Activated CD4-positive, CD25-positive, alpha-beta regulatory T cell treated with anti-CD3 and anti-CD28 coated beads, Interleukin-2, amount 50 U/mL, for 24 hours (primary cell): ENCODE measurements around the gene RAB3IP.

Experiments used
- ATAC-seq, 2 donors: fragments of 150-1000 bp; cut with Tn5 transposase; one replicate each; pipeline ENCODE4 v1.10.0; 2021; ENCODE audit warnings: mild to moderate bottlenecking in 1 of 2, moderate library complexity in 1 of 2

The RAB3IP gene, protein sequence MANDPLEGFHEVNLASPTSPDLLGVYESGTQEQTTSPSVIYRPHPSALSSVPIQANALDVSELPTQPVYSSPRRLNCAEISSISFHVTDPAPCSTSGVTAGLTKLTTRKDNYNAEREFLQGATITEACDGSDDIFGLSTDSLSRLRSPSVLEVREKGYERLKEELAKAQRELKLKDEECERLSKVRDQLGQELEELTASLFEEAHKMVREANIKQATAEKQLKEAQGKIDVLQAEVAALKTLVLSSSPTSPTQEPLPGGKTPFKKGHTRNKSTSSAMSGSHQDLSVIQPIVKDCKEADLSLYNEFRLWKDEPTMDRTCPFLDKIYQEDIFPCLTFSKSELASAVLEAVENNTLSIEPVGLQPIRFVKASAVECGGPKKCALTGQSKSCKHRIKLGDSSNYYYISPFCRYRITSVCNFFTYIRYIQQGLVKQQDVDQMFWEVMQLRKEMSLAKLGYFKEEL

DNA sequence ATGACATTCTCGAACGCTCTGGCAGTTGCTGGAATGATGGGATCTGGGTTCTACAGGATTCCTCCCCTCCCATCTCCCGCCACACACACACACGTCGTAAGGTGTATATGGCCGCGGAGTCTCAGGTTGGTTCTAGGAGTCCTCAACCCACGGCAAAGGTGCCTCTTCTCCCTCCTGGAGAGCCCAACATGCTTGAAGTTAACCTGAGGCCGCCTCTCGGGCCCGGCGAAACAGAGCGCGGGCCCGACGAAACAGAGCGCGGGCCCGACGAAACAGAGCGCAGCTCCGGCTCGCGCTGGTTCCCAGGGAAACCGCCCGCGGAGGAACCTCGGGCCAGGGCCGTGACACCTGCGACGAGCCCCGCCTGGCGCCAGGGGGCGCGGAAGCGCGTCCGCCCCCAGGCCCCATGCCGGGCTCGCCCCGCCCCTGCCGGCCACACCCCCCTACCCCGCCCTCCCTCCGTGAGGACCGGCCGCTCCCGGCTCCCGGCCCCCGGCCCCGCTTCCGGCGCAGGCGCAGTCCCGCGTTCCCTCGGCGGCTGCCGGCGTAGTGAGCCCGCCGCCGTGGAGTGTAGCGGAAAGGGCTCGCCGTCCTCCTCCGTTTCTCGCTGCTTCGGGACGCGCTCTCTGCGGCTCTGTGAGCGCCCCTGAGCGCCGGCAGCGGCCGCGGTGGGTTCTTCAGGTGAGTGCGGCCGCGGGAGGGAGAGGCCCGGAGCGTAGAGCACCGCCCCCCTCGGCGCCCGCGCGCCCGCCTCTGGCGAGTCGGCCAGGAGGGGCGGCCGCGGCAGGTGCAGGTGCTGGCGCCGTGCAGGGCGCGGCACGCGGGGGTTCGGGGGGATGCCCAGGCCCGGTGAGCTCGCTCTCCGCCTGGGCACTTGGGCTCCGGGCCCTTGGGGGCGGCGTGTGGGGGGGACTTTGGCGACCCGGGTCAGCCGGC, at the start of gene RAB3IP:
Gene RAB3IP (plus strand): TSS at position 510 of the 936 bp plus-strand sequence. CDS start 16,549 bp downstream, outside the sequence.
- ATAC-seq, result peak; percentile 85

DNA sequence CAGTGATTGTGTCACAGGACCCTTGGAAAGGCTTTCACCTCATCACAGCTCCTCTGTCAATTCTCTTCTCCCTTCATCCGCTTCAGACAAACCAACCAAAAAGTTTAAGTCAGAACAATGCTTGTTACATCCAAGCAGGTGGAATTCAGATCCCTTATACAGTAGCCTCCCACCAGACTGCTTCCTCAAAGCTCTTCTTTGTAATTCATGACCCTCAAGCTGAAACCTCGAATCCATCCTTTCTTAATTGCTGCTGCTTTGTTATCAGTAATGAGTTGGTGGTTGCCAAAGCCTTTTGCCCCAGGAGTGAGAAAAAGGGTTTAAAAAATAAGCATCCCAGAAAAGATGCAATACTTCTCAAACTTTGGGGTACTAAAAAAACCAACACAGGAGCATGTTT, 49.0 kb upstream of the RAB3IP start:
- ATAC-seq, result no peak

DNA sequence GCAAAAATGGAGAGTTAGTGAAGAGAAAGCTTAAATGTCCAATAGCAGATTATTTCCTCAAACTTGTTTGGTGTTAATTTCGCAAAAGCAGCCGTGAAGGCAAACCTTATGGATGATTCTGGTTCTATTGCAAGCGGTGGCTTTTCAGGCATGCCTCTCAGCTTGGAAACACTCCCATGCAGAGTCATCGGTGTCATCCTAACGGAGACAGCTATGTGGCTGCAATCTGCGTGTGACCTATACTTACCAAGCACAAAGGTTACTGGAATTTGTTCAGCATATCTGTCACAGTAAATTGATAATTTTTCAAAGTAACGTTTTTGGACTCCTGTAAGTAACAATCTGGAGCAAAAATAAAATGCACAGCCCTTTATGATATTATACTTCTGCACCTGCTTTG, 44.5 kb upstream of the RAB3IP start:
- no peak for ATAC-seq

DNA sequence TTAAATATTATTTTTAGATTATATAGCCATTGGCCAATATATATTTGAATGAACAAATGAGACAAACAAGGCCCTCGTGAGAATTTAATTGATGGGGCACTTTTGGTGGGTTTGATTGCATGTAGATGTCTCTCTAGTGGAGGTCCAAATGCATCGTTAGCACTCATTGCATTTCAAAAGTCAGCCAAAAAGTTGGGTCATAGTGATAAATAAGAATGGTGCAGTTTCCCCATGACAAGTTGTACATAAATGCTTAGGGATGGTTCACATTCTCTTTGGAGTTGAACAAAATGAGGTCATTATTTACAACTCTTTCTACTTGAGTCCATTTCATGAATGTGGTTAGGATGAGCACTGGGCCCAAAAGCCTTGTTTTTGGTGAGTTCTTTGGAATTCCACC, 40.6 kb upstream of the RAB3IP start:
- no peak for ATAC-seq

DNA sequence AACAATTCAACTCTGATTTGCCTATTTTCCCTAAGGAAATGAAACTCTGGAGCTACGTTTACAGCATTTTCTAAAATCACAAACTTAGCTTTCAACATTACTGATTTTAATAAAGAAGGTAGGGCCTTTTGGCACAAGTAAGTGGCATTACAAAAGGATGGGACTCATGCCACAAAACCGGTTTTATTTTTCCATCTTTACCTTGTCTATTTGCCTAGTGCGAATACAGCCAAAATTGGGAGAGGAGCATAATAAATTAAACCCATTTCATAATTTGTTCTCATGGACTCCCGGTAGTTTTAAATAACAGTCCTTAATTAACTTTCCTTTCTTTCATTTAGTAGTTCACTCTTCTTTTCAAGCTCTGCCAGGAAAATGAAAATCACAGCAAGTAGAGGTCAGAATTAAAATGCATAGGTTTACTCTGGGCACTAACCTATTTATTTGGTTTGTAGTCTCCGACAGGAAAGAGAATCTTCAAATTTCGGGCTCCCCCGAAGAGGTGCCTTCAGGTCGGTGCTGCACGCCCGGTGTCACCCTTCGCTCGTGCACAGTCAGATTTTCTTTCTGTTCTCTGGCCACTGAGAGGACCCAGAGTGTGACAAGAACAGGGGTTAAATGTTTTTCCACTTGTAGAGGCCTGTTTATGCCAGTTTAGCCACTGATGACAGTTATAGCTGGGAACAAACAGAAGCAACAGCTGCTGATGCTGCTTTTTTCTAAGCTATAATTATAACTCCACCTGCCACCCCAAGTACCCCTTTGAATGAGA, 39.7 kb upstream of the RAB3IP start, which contains the start of gene BEST3:
Gene BEST3 (minus strand): TSS at position 535 of the 772 bp plus-strand sequence. CDS start 1,505 bp downstream, outside the sequence.
- ATAC-seq, result no peak

DNA sequence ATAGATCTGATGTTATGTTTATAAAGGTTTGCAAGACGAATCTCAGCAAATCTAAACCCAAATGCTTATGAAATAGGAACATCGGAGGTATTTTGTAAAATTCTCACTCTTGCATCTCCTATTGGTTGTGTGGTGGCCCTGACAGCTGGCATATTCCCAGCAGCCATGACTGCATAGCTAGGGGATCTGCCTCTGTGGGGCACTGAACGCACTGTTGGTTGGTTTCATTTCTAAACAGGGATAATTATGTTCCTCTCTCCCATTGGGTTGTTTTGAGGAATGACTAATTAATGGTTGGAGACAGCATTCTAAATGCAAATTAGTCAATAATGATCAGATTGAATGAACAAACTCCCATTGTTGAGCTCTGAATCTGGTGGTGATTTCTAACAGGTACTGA, 36.8 kb upstream of the RAB3IP start:
- ATAC-seq, result no peak

DNA sequence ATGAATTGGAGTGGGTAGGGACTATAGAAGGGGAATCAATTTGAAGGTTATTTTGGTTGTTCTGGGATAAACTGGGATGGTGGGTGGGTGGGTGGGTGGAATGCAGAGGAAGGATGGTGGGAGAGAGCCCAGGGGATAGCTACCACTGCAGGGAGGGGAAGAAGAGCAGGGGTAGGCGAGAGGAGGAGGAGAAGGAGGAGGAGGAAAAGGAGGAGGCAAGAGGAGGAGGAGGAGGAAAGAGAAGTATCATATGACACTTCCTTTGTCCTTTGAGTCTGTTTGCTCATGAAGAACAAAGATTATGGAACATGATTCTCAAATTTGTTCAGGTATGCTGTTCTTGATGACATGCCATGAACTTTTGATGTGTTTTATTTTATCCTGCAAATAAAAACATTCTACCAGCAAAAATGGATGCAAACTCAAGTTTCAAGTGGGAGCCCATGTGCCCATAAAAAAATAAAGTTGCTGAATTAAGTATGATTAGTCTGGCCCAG, 35.5 kb upstream of the RAB3IP start:
- ATAC-seq, result no peak

DNA sequence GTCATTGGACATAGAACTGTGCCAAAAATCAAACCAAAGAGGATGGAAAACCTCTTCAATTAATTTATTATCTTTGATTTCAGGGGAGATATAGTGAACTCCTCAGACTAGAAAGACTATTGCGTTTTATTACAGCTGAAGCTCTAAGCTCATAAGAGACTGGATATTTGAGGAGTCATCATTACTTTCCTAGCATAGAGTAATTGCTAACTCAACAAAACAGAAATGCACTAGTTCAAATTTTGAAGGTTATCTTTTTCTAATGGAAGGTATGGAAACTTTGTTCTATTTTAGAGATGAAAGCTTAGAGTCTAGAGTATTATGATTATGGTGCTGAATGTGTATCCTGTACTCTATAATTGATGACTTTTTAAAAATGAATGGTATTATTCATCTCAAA, 34.3 kb upstream of the RAB3IP start:
- ATAC-seq, result no peak

DNA sequence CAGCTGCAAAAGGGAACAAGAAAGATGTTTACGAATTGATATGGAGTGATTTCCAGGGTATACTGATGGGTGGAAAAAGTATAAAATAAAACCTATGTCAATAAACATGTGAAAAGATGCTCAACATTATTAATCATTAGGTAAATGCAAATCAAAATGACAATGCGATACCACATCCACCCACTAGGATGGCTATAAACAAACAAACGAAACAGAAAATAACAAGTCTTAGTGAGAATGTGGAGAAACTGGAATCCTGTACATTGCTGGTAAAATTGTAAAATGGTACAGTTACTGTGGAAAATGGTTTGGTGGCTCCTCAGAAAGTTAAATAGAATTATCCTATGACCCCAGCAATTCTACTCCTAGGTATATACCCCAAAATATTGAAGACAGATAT, 30.0 kb upstream of the RAB3IP start:
- ATAC-seq, result no peak

DNA sequence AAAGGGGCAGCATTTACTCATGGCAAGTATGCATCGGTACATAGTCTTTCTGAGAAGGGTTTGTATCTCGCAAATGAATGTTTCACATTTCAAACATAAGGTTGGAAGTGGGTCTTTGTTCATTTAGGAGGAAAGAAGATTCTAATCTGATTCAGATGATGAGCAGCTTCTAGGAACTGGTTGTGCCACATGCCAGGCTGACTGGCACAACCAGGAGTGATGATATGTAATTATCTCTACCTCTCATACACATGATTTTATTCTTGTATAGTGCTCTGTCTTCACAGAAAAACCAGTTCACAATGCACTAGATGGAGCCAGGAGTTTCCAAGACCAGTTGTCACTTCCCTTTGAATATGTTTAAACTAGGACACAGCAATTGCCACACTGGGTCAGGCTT, 25.8 kb upstream of the RAB3IP start:
- no peak for ATAC-seq

DNA sequence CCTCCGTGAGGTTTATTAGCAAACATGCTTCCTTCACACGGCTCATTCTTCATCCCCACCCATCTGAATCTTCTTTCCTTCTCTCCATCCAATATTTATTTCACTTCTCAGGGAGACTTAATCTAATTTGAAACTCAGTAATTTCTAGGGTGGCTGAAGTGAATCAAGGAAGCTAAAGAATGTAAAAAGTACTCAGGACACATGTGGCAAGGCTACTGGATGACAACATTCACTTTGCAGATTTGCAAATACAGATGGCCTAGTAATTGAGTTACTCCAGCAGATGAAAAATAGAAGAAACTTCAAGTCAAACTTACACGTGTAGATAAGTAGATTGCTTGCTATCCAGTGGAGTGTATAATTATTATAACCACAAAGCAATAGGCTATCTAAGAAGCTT, 24.1 kb upstream of the RAB3IP start:
- ATAC-seq, result no peak

DNA sequence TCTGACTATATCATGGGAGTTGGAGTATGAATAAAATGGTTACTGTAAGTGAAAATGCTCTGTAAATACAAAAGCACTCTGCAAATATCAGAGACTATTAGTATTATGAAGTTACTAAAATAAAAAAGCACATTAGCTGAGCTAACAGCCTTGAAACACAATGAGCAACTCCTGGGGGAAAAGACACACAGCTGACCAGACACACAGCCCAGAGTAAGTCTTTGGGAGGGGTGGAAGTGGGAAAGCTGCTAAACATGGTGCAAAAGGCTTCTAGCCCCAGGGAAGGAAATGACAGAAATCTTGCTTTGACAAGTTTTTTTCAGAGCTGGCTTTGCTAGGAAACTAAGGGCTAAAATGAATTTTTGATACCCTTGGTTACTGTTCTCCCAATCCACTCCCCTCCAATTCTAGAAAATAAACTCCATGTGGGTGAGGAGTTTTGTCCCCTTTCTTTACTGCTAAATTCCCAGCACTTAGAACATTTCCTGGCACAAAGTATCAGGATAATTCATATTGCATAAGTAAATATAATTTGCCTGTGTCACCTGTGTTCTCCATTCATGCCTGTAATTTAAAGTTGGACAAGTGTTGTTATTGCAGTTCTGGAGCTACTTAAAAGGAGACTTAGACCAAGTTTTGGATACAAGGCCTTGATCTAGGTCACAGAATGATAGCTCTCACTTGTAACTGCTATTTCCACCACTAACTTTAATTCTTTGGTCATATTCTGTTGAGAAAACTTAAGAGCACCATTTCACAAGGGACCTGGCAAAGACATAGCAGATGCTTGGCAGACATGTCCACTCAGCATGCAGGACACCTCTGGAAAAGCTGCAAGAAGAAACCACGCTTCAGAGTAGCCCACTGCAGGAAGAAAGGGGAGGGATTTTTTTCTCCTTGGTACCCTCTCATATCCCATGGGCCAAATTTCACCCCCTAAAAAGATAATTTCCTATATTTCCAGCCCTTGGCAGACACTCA, 19.0 kb upstream of the RAB3IP start:
- no peak for ATAC-seq

DNA sequence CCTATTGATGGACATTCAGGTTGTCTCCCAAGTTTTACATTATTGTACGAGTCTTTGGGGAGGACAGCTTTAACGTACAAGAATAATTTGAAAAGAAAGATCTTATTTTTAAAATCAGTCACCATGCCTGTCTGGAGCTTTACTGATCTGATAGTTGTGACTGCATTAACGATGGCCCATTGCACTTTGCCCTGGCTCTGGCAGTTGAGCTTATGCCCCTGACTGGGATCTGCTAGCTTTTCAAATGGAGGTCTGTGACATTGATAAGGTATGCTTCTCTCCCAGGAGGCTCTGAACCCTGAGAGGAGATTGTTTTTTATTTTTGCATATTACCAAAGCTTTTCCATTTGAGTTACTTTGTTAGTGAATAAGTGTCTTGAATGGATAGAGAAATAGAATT, 17.9 kb upstream of the RAB3IP start:
- ATAC-seq, result no peak

DNA sequence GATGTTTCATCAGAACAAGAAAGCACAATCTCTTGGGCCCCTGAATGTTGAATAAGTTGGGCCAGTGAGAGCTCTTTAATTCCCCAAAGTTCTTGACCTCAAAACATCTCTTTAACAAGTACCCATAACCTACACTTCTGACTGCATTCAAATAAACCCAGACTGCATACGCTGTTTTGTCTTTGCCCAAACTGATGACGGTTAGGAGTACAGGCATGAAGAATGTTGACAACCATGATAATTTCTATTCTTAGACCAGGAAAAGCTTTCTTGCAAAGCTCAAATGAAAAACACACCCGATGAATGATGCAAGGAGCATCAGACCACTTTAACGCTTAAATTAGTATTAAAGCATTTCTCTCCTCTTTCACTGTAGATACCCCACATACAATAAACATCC, 11.7 kb upstream of the RAB3IP start:
- ATAC-seq, result no peak

DNA sequence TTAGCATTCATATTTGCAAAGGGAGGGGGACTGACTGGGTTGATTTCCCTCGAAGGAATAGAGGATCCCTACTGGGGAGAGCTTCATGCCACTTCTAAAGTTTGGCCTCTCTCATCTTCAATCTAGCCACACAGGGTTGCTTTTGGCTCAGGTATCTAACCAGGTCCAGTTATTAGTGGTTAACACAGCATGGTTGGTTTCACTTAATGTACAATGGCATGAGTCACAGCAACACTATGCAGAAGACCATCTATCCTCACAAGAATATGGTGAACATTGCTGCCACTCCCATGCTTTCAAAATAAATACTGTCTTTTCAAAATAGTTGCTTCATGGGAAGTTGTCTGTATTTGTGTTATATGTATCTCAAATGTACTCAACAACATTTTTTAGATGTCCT, 6.6 kb upstream of the RAB3IP start:
- ATAC-seq, result no peak

DNA sequence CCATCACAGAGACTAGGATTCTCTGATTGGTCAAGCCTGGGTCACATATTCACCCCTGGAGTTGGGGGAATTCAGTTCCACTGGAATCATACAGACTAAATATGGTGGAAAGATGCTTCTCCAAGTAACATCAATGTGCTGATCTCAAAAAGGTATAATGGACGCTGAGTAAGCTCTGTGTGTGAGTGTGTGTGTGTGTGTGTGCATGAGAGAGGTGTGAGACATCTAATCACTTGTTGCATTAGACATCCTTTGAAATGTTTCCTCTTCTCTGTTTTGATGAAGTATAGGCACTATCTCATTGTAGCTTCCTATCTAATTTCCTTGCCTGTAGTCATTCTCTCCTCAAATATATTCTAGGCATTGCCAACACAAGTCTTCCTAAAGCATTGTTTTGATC, 5.0 kb upstream of the RAB3IP start:
- ATAC-seq, result no peak

DNA sequence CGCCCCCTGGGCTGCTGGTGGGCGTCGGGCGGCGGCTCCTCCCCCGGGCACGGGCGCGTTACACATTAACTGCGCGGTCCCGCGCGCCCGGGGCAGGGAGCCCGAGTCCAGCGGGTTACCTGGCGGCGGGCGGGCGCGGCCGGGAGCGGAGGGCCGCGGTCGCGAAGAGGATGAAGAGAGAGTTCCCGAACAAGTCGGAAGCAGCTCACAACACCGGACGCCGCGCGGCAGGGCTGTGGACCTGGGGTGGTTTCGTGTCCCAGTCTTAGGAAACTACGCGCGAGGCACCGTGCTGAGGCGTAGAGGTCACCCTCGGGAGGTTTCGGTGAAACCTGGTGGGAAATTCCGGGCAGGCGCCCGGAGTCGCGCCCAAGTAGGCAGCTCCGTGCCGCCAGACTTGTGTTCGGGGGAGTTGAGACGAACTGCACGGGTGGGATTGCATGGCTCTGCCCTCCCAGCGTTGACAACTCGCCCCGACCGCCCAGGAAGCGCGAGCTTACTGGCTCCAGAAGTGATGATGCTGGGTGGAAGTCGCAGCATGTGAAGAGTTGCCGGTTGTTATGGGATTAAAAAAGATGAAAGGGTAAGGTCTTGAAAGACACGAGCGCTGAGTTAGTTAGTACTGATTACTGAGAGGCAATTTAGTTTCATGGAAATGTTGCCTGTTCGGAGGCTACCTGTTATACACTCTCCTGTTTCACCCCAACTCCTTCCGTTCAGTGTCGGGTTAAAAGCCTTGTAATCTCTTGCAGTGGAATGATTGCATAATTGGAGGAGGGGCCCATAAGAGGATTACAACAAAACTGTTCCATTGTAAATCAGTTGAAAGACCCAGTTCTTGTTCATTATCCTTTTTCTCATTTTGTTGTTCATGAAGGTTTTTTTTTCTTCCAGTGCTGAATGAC, 879 bp downstream of the RAB3IP start:
- peak; percentile 17 to 18 for ATAC-seq

DNA sequence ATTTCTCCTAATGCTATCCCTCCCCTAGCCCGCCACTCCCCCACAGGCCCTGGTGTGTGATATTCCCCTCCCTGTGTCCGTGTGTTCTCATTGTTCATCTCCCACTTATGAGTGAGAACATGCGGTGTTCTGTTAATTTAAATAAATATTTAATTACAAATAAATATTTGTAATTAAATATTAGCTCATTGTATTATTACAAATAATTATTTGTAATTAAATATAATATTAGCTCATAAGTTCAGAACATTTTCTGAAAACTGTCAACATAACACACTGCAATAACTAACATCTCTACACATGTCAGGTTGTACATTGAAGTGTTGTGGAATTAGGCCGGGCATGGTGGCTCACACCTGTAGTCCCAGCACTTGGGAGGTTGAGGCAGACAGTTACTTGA, 5.4 kb downstream of the RAB3IP start:
- ATAC-seq, result no peak

DNA sequence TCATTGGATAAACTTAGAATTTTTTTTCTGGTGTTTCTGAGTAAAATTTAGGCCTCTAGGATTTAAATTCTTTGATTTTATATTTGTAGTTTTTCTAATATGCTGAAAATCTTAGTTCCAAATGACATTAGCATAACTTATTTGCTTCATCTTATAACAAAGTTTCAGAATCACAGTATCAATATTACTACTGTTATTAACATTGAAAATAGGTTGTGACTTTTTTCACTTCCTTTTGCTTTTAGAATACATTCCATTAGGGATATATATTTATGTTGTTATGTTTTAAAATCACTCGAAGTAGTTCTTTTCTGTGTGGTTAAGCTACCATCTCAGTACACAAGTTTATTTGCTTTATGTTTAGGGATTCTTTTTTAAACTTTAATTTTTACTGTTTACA, 12.8 kb downstream of the RAB3IP start:
- no peak for ATAC-seq

DNA sequence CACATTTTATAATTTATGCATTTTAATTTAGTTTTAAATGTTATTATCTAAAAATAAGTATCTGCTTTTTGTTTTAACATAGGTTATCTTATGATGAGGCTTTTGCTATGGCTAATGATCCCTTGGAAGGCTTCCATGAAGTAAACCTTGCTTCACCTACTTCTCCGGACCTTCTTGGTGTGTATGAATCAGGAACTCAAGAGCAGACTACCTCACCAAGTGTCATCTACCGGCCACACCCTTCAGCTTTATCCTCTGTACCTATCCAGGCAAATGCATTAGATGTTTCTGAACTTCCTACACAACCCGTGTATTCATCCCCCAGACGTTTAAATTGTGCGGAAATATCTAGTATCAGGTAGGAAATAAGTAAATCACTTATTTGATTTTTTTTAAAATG, 16.6 kb downstream of the RAB3IP start:
- ATAC-seq, result no peak
